ENCODE measurements around the gene ATP6V0D1.

ATP6V0D1 gene

DNA sequence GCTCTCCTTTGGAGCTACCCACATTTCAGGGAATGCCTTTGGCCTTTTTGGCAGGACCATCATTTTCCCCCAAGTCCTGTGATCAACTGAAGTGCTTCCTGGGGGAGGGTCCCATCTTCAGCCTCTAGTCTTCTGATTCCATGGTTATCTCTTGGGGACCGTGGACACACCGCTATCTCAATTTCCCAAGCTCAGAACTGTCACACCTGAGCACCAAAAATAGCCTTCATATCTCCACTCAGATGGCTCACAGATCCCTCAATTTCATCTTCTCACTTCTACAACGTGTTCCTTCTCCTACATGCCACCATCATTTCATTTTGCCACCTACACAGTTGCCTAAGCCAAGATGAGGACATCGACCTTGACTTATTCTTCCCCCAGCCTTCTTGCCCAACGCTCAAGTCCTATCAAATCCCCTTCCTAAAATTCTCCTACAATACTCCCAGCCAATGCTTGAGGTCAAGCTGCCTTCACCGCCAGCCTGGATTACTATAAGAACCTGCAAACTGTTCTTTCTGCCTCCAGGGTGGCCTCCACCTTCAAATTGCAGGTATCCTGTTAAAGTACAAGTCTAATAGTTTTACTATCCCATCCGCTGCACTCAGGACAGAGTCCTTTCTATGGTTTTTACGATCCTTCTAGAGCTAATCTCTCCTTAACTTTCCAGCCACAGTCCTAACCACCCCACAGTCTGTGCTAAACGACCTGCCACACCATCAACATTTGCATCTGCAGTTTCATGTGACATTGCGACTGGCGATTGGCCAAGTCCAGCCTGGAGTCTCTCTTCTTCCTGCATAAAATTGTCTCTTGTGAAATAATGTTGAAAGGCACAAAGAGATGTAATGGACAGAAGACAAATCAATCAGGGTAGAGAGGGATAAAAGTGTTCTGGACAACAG is 6.2 kb downstream of the ATP6V0D1 start:
- H3K27me3 ChIP-seq (ENCODE audit: control insufficient read depth, insufficient read depth, low read length) = no peaks in the 10 kb centered on the region
- H3K9ac ChIP-seq (ENCODE audit: low read depth, low read length) = no peak overlapping the region
- H3K9me3 ChIP-seq (ENCODE audit: control insufficient read depth, insufficient read depth, low read length) = no peaks in the 10 kb centered on the region
- H3K4me1 ChIP-seq (ENCODE audit: control insufficient read depth, insufficient read depth, low read length) = no peaks in the 10 kb centered on the region
- H3K36me3 ChIP-seq (ENCODE audit: control insufficient read depth, insufficient read depth, low read length) = no peaks in the 10 kb centered on the region
- no peak overlapping the region for H3K27ac ChIP-seq (ENCODE audit: low read depth, low read length)
- H3K4me3 ChIP-seq (ENCODE audit: low read depth, low read length) = no peak overlapping the region

DNA sequence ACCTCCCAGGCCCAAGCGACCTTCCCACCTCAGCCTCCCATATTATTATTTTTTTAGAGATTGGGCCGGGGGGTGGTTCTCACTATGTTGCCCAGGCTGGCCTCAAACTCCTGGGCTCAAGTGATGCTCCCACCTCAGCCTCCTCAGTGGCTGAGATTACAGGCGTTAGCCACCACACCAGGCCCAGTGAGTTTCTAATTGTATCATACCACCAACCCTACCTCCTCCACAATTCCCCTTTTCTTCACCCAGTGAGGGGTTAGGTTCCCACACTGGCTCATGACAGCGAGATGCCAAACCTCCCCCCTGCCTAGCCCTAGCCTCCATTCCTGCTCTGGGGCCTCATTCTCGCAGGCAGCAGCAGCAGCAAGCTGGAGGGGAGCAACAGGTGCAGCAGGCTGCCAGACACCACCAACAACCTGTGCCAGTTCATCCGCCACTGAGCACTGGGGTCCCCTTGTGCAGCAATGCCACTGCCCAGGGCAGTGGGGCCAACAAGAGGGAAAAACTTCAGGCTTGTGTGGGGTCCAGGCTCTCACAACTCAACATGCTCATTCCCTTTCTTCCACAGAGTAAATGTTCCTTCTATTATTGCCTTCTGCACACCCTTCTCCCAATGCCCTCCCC is 9.1 kb downstream of the ATP6V0D1 start:
- H3K9ac ChIP-seq (ENCODE audit: low read depth, low read length) = no peak overlapping the region

DNA sequence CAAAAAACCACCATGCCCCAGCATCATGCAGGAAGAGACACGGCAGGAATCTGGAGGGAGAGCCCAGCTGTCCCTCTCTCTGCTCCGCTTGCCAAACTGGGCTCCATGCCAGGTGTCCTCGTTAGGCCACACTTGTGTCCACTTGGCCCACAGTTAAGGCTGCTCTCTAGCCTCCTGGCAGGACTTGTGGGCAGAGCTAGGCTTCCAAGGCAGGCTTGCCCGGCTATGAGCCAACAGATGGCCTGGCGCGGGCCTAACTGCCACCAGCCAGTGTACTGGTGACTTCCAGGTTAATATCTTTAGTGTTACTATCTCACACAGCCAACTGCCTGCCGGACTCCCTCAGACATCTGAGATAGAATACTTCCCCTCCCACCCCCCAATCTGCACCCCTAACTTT is 10.6 kb downstream of the ATP6V0D1 start:
- Histone ChIP-seq H3K4me3 (ENCODE audit: low read depth, low read length) (no peak overlapping the region), H3K36me3 (ENCODE audit: control insufficient read depth, insufficient read depth, low read length) (no peaks in the 10 kb centered on the region), H3K27me3 (ENCODE audit: control insufficient read depth, insufficient read depth, low read length) (no peaks in the 10 kb centered on the region), H3K4me1 (ENCODE audit: control insufficient read depth, insufficient read depth, low read length) (0 out of 2 replicates have a peak, but pooled peaks cover 3% of the 10 kb centered on the region), H3K9me3 (ENCODE audit: control insufficient read depth, insufficient read depth, low read length) (no peaks in the 10 kb centered on the region), H3K27ac (ENCODE audit: low read depth, low read length) (no peak overlapping the region), H3K9ac (ENCODE audit: low read depth, low read length) (no peak overlapping the region)

More for the DNA sequence above, 9.1 kb downstream of the ATP6V0D1 start:
- no peak overlapping the region for H3K27ac ChIP-seq (ENCODE audit: low read depth, low read length)
- no peaks in the 10 kb centered on the region for H3K9me3 ChIP-seq (ENCODE audit: control insufficient read depth, insufficient read depth, low read length)
- no peaks in the 10 kb centered on the region for H3K27me3 ChIP-seq (ENCODE audit: control insufficient read depth, insufficient read depth, low read length)
- H3K36me3 ChIP-seq (ENCODE audit: control insufficient read depth, insufficient read depth, low read length) = no peaks in the 10 kb centered on the region
- H3K4me1 ChIP-seq (ENCODE audit: control insufficient read depth, insufficient read depth, low read length) = no peaks in the 10 kb centered on the region
- H3K4me3 ChIP-seq (ENCODE audit: low read depth, low read length) = no peak overlapping the region

DNA sequence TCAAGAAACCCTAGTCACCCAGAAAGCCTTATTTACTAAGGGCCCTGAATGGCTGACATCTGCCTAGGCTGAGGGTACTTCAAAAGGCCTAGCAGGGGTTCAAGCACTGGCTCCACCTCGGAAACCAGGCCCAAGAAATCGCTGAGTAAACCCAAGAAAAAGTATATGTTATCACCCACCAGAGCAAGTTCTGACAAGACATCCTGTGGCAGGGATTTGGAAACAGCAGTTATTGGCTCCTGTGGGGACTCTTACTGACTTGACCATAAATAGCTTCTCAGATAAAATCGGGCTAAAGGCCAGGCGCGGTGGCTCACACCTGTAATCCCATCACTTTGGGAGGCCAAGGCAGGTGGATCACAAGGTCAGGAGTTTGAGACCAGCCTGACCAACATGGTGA is 12.2 kb downstream of the ATP6V0D1 start:
- Histone ChIP-seq H3K9me3 (ENCODE audit: control insufficient read depth, insufficient read depth, low read length) (no peaks in the 10 kb centered on the region), H3K4me1 (ENCODE audit: control insufficient read depth, insufficient read depth, low read length) (0 out of 2 replicates have a peak, but pooled peaks cover 3% of the 10 kb centered on the region), H3K4me3 (ENCODE audit: low read depth, low read length) (no peak overlapping the region), H3K36me3 (ENCODE audit: control insufficient read depth, insufficient read depth, low read length) (no peaks in the 10 kb centered on the region), H3K9ac (ENCODE audit: low read depth, low read length) (no peak overlapping the region), H3K27me3 (ENCODE audit: control insufficient read depth, insufficient read depth, low read length) (no peaks in the 10 kb centered on the region), H3K27ac (ENCODE audit: low read depth, low read length) (no peak overlapping the region)

DNA sequence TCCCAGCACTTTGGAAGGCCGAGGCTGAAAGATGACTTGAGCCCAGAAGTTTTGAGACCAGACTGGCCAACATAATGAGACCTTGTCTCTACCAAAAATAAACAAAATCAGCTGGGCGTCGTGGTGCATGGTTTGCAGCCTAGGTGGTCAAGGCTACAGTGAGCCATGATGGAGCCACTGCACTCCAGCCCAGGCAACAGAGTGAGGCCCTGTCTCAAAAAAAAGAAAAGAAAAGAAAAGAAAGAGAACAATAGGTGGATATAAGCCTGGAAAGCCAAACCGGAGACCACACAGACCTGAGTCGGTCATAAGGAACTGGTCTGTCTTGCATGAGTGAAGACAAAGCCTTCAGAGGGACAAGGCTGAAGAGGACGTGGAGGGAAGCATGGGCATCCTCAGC is 14.4 kb downstream of the ATP6V0D1 start:
- Histone ChIP-seq H3K9ac (ENCODE audit: low read depth, low read length) (no peak overlapping the region), H3K36me3 (ENCODE audit: control insufficient read depth, insufficient read depth, low read length) (no peaks in the 10 kb centered on the region), H3K27me3 (ENCODE audit: control insufficient read depth, insufficient read depth, low read length) (no peaks in the 10 kb centered on the region), H3K27ac (ENCODE audit: low read depth, low read length) (no peak overlapping the region), H3K4me3 (ENCODE audit: low read depth, low read length) (no peak overlapping the region), H3K9me3 (ENCODE audit: control insufficient read depth, insufficient read depth, low read length) (no peaks in the 10 kb centered on the region), H3K4me1 (ENCODE audit: control insufficient read depth, insufficient read depth, low read length) (0 out of 2 replicates have a peak, but pooled peaks cover 3% of the 10 kb centered on the region)

- Histone ChIP-seq H3K9me3 (ENCODE audit: control insufficient read depth, insufficient read depth, low read length) (no peaks in the 10 kb centered on the region), H3K9ac (ENCODE audit: low read depth, low read length) (no peak overlapping the region), H3K4me1 (ENCODE audit: control insufficient read depth, insufficient read depth, low read length) (0 out of 2 replicates have a peak, but pooled peaks cover 3% of the 10 kb centered on the region), H3K27ac (ENCODE audit: low read depth, low read length) (no peak overlapping the region), H3K27me3 (ENCODE audit: control insufficient read depth, insufficient read depth, low read length) (no peaks in the 10 kb centered on the region), H3K4me3 (ENCODE audit: low read depth, low read length) (no peak overlapping the region), H3K36me3 (ENCODE audit: control insufficient read depth, insufficient read depth, low read length) (no peaks in the 10 kb centered on the region; the same call in 1 of the 2 replicates)
These were observed 16.4 kb downstream of the ATP6V0D1 start for GRCh38 chr16:67464565-67464964.

GRCh38 chr16:67463691-67464090 is 17.3 kb downstream of the ATP6V0D1 start:
- Histone ChIP-seq H3K4me1 (ENCODE audit: control insufficient read depth, insufficient read depth, low read length) (0 out of 2 replicates have a peak, but pooled peaks cover 3% of the 10 kb centered on the region), H3K9me3 (ENCODE audit: control insufficient read depth, insufficient read depth, low read length) (no peaks in the 10 kb centered on the region), H3K27ac (ENCODE audit: low read depth, low read length) (no peak overlapping the region), H3K36me3 (ENCODE audit: control insufficient read depth, insufficient read depth, low read length) (no peaks in the 10 kb centered on the region; the same call in 1 of the 2 replicates), H3K9ac (ENCODE audit: low read depth, low read length) (no peak overlapping the region), H3K4me3 (ENCODE audit: low read depth, low read length) (no peak overlapping the region), H3K27me3 (ENCODE audit: control insufficient read depth, insufficient read depth, low read length) (no peaks in the 10 kb centered on the region)

GRCh38 chr16:67463059-67463458 is 17.9 kb downstream of the ATP6V0D1 start:
- Histone ChIP-seq H3K9me3 (ENCODE audit: control insufficient read depth, insufficient read depth, low read length) (no peaks in the 10 kb centered on the region), H3K27me3 (ENCODE audit: control insufficient read depth, insufficient read depth, low read length) (no peaks in the 10 kb centered on the region), H3K4me1 (ENCODE audit: control insufficient read depth, insufficient read depth, low read length) (0 out of 2 replicates have a peak, but pooled peaks cover 3% of the 10 kb centered on the region), H3K9ac (ENCODE audit: low read depth, low read length) (no peak overlapping the region), H3K4me3 (ENCODE audit: low read depth, low read length) (no peak overlapping the region), H3K27ac (ENCODE audit: low read depth, low read length) (no peak overlapping the region), H3K36me3 (ENCODE audit: control insufficient read depth, insufficient read depth, low read length) (no peaks in the 10 kb centered on the region; the same call in 1 of the 2 replicates)

DNA sequence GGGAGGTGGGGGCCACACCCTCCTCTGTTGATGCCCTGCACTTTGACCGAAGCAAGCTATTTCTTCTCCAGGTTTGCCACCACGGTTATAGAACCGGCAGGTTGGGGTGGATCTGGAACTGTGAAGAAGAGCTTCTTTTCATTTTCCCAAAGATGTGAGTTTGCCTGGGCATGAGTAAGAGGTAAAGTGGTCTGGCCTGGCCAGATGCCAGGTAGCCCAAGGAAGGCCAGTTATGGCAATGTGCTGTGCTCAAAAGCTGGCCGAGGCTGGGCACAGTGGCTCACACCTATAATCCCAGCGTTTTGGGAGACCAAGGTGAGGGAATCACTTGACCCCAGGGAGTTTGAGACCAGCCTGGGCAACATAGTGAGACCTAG is 18.7 kb downstream of the ATP6V0D1 start:
- Histone ChIP-seq H3K9ac (ENCODE audit: low read depth, low read length) (no peak overlapping the region), H3K27me3 (ENCODE audit: control insufficient read depth, insufficient read depth, low read length) (no peaks in the 10 kb centered on the region), H3K27ac (ENCODE audit: low read depth, low read length) (no peak overlapping the region)

DNA sequence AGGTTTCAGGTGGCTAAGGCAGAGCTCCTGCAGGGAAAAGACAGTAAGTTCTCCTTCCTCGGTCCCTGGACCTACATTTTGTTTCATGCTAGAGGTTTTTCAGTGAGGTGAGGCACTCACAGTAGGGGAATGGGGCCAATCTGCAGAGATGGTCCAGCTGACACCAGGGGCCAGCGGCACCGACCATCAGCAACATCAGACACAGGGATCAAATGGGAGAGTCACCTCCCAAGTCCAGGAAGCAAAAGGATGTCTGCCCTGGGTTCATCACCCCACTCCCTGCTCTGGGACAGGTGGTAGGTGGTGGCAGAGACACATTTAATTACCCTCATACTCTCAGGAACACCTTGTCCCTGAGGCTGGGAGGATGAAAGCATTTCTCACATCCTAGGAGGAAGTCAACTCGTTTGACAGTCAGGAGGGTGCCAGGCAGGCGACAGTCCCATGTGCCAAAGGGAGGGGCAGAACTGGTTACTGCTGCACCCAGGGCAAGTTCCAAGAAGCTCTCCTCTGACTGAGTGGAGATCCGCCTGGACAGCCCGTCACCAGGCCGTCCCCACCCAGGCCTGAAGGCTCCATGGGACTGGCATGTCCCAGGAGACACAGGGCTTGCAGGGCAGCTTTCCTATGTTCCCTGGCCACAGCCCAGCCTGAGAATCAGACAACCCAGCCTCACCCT is 19.2 kb downstream of the ATP6V0D1 start:
- no peak overlapping the region for H3K27ac ChIP-seq (ENCODE audit: low read depth, low read length)
- no peaks in the 10 kb centered on the region for H3K9me3 ChIP-seq (ENCODE audit: control insufficient read depth, insufficient read depth, low read length)
- no peak overlapping the region for H3K4me3 ChIP-seq (ENCODE audit: low read depth, low read length)
- no peaks in the 10 kb centered on the region; the same call in 1 of the 2 replicates for H3K36me3 ChIP-seq (ENCODE audit: control insufficient read depth, insufficient read depth, low read length)
- no peak overlapping the region for H3K9ac ChIP-seq (ENCODE audit: low read depth, low read length)
- H3K4me1 ChIP-seq (ENCODE audit: control insufficient read depth, insufficient read depth, low read length) = 0 out of 2 replicates have a peak, but pooled peaks cover 3% of the 10 kb centered on the region
- no peaks in the 10 kb centered on the region for H3K27me3 ChIP-seq (ENCODE audit: control insufficient read depth, insufficient read depth, low read length)

More for the DNA sequence above, 18.7 kb downstream of the ATP6V0D1 start:
- H3K4me3 ChIP-seq (ENCODE audit: low read depth, low read length) = no peak overlapping the region
- no peaks in the 10 kb centered on the region; the same call in 1 of the 2 replicates for H3K36me3 ChIP-seq (ENCODE audit: control insufficient read depth, insufficient read depth, low read length)
- H3K4me1 ChIP-seq (ENCODE audit: control insufficient read depth, insufficient read depth, low read length) = 0 out of 2 replicates have a peak, but pooled peaks cover 3% of the 10 kb centered on the region
- no peaks in the 10 kb centered on the region for H3K9me3 ChIP-seq (ENCODE audit: control insufficient read depth, insufficient read depth, low read length)
